Measurements from ENCODE around the gene OSBPL9.

- TF ChIP-seq CTCF (IDR thresholded peaks at IDR 0.05; ENCODE audit: insufficient read depth, low read length) (no peak), POLR2AphosphoS5 (IDR thresholded peaks at IDR 0.05; ENCODE audit: low read depth) (no peak), REST (IDR thresholded peaks at IDR 0.05; ENCODE audit: insufficient replicate concordance, low read depth) (no peak), GABPA (IDR thresholded peaks at IDR 0.05; ENCODE audit: low read depth) (no peak)
Measured at GRCh38 chr1:51671527-51672325, 54.8 kb downstream of the OSBPL9 start.
